ENCODE results near the gene MRPL58. TPM values are rescaled to one million over a fixed set of nuclear protein-coding genes. Genes with fewer than 3 reads are reported as not detected.

MRPL58 gene
- polyA plus RNA-seq, 3 donors: 18.9 to 52.6 (median 44.4) TPM

DNA sequence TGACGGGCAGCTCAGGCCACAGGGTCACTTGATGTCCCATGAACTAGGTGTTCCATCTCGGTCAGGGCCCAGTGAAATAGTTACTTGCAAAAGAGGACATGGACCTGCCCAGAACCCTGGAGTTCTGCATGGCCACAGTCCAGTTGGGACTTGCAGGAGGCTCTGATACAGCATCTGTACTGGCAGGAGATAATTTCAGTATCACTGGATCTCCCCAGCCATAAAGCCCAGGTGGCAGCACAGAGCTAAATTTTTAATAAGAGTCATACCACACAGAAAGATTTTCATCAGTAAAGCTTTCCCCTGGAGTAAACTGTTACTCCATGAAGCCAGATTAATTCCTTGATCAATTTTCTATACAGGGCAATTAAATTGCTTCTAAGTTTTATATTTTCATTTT is 57.3 kb downstream of the MRPL58 start:
- H2AFZ ChIP-seq (ENCODE audit: insufficient read depth, low read depth, low read length, poor library complexity, severe bottlenecking): no peak overlapping the region
- no peak overlapping the region for H3K4me3 ChIP-seq (replicated peaks in 1 of 3; ENCODE audit: low read depth in 2 of 3, low read length in 3 of 3)
- Mint-ChIP-seq H3K27me3 (ENCODE audit: low read depth in 3 of 3) (peaks cover 0 to 3% (median 1%) of the 10 kb centered on the region in 3 donors), H3K9me3 (no peaks in the 10 kb centered on the region), H3K4me3 (no peak overlapping the region), H3K4me1 (peaks cover 17% of the 10 kb centered on the region), H3K27ac (no peak overlapping the region), H3K36me3 (peaks cover 4 to 7% of the 10 kb centered on the region in 2 donors)
- WGBS (ENCODE audit: insufficient coverage): 90% methylated on average over 2 of the region's 2 CpGs
- peaks cover 2 to 6% of the 10 kb centered on the region in 2 donors for H3K36me3 ChIP-seq (replicated peaks in 1 of 2; ENCODE audit: control insufficient read depth in 1 of 2, insufficient read depth in 2 of 2, low read length in 2 of 2)
- no peaks in the 10 kb centered on the region for H3K27me3 ChIP-seq (ENCODE audit: control insufficient read depth in 2 of 2, insufficient read depth in 2 of 2, low read length in 2 of 2)
- intact Hi-C loops (cut with micrococcal nuclease): no loop called here
- H3K9ac ChIP-seq (ENCODE audit: insufficient read depth, low read length, poor library complexity, severe bottlenecking): no peak overlapping the region
- no peak overlapping the region for H3K27ac ChIP-seq (ENCODE audit: low read depth in 1 of 2, low read length in 2 of 2)
- H3K9me3 ChIP-seq (replicated peaks in 1 of 2; ENCODE audit: control insufficient read depth in 1 of 2, insufficient read depth in 1 of 2, low read length in 2 of 2): no peaks in the 10 kb centered on the region
- no peaks in the 10 kb centered on the region for H3K79me2 ChIP-seq (ENCODE audit: insufficient read depth, low read length)
- DNase-seq: peak in 1 of 3 donors; percentile 36
- no peak overlapping the region for H3K4me2 ChIP-seq (replicated peaks; ENCODE audit: extremely low read depth, low read length, poor library complexity, severe bottlenecking)
- peaks cover 8 to 9% of the 10 kb centered on the region in 2 donors for H3K4me1 ChIP-seq (ENCODE audit: control insufficient read depth in 1 of 2, insufficient read depth in 2 of 2, low read length in 2 of 2)
- TF ChIP-seq, protein P1, sequence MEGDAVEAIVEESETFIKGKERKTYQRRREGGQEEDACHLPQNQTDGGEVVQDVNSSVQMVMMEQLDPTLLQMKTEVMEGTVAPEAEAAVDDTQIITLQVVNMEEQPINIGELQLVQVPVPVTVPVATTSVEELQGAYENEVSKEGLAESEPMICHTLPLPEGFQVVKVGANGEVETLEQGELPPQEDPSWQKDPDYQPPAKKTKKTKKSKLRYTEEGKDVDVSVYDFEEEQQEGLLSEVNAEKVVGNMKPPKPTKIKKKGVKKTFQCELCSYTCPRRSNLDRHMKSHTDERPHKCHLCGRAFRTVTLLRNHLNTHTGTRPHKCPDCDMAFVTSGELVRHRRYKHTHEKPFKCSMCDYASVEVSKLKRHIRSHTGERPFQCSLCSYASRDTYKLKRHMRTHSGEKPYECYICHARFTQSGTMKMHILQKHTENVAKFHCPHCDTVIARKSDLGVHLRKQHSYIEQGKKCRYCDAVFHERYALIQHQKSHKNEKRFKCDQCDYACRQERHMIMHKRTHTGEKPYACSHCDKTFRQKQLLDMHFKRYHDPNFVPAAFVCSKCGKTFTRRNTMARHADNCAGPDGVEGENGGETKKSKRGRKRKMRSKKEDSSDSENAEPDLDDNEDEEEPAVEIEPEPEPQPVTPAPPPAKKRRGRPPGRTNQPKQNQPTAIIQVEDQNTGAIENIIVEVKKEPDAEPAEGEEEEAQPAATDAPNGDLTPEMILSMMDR (IDR thresholded peaks at IDR 0.05): peak; percentile 38
- no peaks in the 10 kb centered on the region for H4K20me1 ChIP-seq (ENCODE audit: insufficient read depth, low read length)

Small RNA genes lying within 50 kb of the gene (small RNA-seq; reads per million reads assigned to genes)
- not detected for gene AC111186.1 (ENCODE audit: insufficient read length, low read depth)
- not detected for gene RN7SL573P (ENCODE audit: insufficient read length, low read depth)
- gene RNU6-362P (ENCODE audit: insufficient read length, low read depth): not detected

Other genes with a start within 250 kb of the MRPL58 start
- 10 to 100 TPM in 1 of 3 donors, 1 to 10 TPM in 2; 7.1 to 95.6 (median 7.8) TPM for gene NAT9, start 236.3 kb upstream of the MRPL58 start, polyA plus RNA-seq
- gene GRIN2C, start 152.8 kb upstream of the MRPL58 start, polyA plus RNA-seq: under 1 TPM in 1 of 3 donors, not detected in 2; 0.04 TPM
- gene FDXR, start 139.7 kb upstream of the MRPL58 start, polyA plus RNA-seq: 1 to 10 TPM; 2.5 to 7.3 (median 6.2) TPM
- not detected for gene FADS6, start 119.0 kb upstream of the MRPL58 start, polyA plus RNA-seq
- not detected for gene USH1G, start 89.4 kb upstream of the MRPL58 start, polyA plus RNA-seq
- under 1 TPM in 1 of 3 donors, not detected in 2; 0.05 TPM for gene OTOP2, start 88.4 kb upstream of the MRPL58 start, polyA plus RNA-seq
- not detected for gene OTOP3, start 76.8 kb upstream of the MRPL58 start, polyA plus RNA-seq
- gene HID1, start 39.9 kb upstream of the MRPL58 start, polyA plus RNA-seq: not detected
- gene CDR2L, start 25.0 kb upstream of the MRPL58 start, polyA plus RNA-seq: under 1 TPM in 1 of 3 donors, not detected in 2; 0.05 TPM
- gene ATP5PD, start 34.3 kb downstream of the MRPL58 start, polyA plus RNA-seq: 100 to 1,000 TPM; 139 to 451 (median 437) TPM
- gene KCTD2, start 34.6 kb downstream of the MRPL58 start, polyA plus RNA-seq: 10 to 100 TPM in 1 of 3 donors, 1 to 10 TPM in 2; 2.8 to 17.0 (median 2.9) TPM
- gene SLC16A5, start 75.3 kb downstream of the MRPL58 start, polyA plus RNA-seq: 10 to 100 TPM; 26.1 to 99.4 (median 27.0) TPM
- gene ARMC7, start 97.3 kb downstream of the MRPL58 start, polyA plus RNA-seq: 10 to 100 TPM in 1 of 3 donors, 1 to 10 TPM in 2; 1.3 to 11.8 (median 2.1) TPM
- 10 to 100 TPM; 27.8 to 45.6 (median 36.2) TPM for gene NT5C, start 119.1 kb downstream of the MRPL58 start, polyA plus RNA-seq
- 100 to 1,000 TPM in 2 of 3 donors, 10 to 100 TPM in 1; 79.7 to 181 (median 156) TPM for gene JPT1, start 141.8 kb downstream of the MRPL58 start, polyA plus RNA-seq
- 100 to 1,000 TPM in 2 of 3 donors, 10 to 100 TPM in 1; 64.9 to 318 (median 282) TPM for gene SUMO2, start 170.3 kb downstream of the MRPL58 start, polyA plus RNA-seq
- gene NUP85, start 193.0 kb downstream of the MRPL58 start, polyA plus RNA-seq: 10 to 100 TPM; 36.3 to 94.2 (median 38.7) TPM
- 100 to 1,000 TPM in 1 of 3 donors, 10 to 100 TPM in 1, 1 to 10 TPM in 1; 4.3 to 162 (median 15.7) TPM for gene GGA3, start 248.9 kb downstream of the MRPL58 start, polyA plus RNA-seq
- 100 to 1,000 TPM in 2 of 3 donors, 10 to 100 TPM in 1; 26.7 to 122 (median 101) TPM for gene MRPS7, start 249.2 kb downstream of the MRPL58 start, polyA plus RNA-seq